COLO668 (cell line): ENCODE data around the gene ASF1A.
A peak's percentile ranks its signal among the peaks of the same experiment; 100 is the strongest.

Source experiments
- DNase-seq: peaks from one replicate; lab custom pipeline; 2025; ENCODE audit not compliant: unreplicated experiment; lab: John Stamatoyannopoulos, UW

The ASF1A gene

DNA sequence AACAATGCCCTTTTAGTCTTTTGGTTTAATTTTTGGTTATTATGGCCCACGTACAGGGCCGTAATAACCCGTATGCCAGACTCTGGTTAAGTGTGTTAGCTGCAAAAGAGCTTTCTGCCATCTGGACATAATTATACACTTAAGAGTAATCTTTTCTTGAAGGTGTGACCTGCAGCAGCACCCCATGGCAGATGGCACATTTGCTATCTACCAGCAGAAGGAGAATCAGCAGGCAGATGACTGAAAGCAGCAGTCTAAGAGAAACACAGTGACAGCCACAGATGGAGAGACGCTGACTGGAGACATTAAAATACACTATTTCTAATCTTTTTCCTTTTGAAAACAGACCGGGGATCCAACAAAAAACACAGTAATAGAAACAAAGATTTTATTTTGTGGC, 18.7 kb downstream of the ASF1A start:
- no peak for DNase-seq

DNA sequence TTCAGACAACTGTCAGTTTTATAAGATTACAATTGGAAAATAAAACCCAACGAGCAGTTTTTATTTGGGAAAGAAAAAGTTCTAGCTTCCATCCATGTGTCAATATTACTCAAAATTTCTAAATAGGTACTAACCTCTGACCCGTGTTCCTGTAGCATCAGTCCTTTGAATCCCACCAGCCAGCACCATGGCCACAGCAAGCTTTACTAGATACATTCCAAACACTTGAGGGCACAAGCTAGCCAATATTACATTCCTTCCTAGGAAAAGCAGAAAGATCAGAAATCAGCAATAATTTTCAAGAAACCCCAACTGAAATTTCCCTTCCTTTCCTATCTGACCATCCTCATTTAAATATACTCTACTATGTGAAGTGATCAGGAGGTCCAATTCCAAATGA, 19.2 kb downstream of the ASF1A start:
- DNase-seq: no peak

DNA sequence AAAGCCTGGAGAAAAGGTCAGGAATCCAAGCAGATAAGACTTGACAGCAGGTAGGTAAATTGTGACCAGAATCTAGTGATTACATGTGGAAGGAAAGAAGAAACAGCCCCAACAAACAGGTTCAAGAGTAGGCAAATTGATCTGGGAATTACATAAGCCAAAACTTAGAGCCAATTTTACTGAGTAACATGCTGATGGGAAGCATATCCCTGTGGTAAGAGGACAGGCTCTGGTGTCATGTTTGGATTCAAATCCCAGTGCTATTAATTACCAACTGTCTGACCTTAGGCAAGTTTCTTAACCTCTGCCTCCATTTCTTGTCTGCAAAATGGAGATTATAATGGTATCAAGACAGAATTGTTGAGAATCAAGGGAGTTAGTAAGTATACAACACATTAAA, 20.6 kb downstream of the ASF1A start:
- DNase-seq: no peak

DNA sequence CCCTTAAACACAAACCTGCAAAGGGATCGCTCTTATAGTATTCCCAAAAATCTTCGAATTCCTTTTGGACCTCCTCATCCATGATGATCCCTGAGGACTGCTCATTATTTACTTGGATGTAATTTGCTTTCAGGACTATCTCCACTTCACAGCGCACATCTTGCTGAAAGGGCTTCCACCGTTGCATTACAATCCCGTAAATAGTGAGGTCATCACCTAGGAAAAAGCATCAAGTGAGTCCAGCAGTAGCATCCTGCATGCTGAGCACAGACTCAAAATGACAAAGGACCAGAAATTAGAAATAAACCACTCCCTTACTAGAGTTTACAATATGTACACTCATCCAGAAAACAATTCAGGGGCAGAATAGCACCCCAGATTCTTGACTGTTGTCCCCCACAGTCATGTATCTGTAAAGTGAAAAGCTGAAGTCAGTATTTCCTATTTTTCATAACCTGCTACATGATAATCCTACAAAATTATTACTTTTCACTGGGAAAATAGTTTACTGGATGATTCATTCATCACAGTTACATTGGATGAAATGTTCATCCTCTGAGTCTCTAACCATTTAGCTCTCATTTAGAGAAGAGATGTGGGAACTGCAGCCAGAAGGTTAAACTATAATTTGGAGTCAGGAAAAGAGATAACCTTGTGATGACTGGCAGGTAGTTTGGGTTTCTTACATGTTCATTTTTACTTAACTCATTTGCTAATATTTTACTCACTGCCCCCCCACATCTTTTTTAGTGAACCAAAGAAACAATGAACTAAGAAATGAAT, 23.8 kb downstream of the ASF1A start:
- no peak for DNase-seq

DNA sequence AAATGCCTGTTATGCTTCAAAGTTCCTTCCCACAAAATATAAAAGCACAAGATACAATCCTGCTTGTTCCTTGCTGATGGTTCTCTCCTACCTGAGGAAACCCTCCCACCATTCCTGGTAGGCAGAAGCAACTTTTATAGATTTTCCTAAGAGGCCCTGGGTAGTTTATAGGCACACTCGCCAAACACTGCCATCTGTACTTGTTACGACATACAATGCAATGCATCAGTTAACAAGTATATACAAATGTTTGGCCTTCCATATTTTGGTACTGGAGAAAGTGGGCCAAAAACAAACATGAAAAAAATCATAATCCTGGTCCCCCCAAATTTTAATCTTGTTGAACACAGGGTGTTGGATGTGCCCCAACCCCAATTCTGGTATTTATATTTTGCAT, 24.4 kb downstream of the ASF1A start:
- no peak for DNase-seq

DNA sequence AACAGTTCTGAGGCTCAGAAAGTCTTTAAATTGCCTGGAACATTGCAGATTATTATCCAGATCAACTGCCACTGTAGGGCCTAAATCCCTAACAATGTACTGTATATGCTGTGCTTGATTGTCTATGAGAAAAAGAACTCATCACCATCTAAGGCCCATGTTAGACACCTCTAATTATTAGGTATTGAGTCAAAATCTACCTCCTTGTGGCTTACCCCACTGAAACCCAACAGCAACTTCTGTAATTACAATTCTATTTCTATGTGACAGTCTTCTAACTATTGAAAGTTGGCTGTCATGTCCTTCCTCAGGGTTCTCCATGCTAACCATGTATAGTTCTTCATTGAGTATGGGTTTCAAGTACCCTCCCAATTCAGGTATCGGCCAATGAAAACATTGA, 27.1 kb downstream of the ASF1A start:
- DNase-seq: no peak

DNA sequence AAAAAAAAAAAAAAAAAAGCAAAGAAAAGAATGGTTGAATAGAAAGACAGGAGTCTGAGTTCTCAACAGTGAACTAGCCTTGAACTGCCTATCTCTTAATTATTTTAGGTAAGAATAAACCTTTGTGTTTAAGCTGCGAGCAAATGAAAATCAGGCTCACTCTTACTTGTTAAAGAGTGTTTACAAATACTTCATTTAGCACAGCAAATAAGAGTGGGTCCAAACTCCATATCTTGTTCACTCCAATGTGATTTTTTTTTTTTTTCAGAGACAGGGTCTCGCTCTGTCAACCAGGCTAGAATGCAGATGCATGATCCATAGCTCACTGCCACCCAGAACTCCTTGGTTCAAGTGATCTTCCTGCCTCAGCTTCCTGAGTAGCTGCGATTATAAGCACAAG, 29.1 kb downstream of the ASF1A start:
- DNase-seq: no peak

DNA sequence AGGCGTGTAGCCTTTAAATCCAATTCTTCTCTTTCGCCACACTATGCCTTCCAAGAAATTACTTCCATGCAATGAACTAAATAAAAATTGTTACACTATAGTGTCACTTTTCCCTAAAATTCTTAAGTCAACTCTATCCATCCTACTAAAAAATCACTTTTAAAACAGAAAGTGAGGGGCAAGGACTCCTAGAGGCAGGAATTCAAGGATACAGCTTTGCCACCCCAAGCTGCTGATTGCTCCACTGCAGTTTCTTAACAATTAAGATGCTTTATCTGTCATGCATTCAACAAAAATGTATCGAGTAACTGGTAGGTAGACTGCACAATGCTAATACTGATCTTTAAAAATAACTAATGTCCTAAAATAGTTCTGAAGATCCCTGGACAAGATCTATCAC, 36.7 kb downstream of the ASF1A start:
- no peak for DNase-seq

DNA sequence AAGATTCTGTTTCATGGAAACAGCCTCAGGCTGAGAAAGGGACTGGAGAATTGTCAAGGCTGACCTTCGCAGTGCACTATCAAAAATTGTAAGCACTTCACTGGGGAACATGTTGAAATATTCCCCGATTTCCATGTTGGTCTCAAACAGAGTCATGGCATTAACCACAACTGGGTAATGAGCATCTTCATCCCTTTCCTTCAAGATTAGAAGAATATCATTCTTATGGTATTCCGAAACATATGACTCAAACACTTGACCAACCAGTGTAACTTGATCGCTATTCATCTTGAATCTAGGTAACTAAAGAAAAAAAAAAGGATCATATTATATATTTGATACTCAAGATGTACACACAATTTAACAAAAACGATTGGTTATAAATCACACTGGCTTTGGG, 37.5 kb downstream of the ASF1A start:
- DNase-seq: no peak

DNA sequence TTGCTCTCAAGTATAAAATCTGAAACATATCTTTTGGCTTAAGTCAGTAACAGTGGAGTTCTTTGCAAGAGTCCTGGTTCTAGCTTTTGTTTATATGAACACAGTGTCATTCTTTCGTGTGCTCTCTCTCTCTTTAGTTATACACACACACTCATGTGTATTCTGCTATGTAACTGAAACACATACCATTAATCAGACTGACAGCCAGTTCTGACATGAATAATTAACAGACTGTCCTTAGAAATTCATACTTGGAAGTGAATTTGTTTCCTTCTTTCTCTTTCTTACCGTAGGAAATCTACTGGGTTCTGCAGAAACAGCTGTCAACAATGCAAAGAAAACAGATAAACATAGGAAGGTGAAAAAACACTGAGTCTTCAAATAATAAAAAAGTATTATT, 38.5 kb downstream of the ASF1A start:
- DNase-seq: no peak

DNA sequence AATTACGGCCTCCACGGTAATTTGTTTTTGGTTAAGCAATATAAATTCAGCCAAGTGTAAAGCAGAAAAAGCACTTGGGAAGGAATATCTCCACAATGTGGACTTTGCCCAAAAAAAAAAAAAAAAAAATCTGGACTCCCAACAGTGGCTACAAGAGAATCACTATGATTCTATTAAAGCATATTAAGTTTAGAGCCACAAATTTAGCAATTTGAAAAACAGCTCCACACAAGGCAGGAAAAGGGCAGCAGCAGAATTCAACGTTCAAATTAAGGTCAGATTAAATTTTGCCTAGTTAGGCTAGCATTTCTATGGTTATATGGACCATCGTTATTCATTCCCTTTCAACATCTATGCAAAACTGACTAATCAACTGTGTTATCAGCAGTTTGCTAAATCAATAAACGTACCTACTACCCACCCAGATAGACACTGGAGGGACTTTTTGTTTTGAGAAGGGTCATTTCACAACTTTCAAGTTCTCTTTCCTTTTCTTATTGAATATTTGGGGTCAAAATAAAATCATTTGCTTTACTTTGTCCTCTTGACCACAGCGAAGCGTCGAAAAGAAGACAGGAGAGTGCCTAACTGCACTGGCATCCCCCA, 40.0 kb downstream of the ASF1A start:
- no peak for DNase-seq

DNA sequence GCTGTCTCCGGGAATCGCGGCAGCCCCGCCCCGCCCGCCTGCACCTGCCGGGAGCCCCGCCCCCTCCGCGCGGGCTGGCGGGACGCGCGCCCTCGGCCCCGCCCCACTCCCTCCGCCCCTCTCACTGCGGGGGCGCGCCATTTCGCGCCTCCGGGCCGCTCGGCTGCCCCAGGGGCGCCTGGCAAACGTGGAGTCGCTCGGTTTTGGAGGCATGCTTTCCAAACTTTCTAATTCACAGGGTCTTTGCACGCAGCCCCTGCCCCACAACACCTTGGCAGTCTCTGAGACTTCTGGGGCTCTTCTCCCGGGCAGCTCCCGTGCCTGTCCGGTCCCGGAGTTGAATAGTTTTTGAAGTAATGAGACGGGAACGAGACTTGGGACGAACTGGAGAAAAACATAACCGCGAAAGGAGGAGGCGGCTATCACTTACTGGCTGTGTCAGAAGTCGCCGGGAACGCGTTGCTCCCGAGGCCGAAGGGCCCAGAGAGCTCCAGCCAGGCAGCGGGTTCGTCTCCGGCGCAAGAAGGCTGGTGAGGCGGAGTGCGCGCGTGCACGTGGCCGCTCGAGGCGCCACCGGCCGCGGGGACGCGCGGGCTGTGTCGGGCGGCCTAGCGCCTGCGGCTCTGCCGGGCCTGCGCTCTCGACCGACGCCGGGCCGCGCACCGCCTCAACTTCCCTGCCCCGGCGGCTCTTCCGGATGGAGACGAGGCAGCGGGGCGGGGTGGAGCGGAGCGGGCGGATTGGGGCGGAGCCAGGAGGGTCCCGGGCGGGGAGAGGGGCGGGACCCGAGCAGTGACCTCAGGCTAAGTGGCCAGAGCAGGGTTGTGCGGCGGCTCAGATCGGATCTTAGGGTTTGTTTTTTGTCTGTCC, 40.7 kb downstream of the ASF1A start, which contains the start of gene MCM9:
MCM9 (minus strand) TSS at position 699 of the 870 bp plus-strand sequence. CDS start 3,436 bp downstream, outside the sequence.
- peak; percentile 93 for DNase-seq

DNA sequence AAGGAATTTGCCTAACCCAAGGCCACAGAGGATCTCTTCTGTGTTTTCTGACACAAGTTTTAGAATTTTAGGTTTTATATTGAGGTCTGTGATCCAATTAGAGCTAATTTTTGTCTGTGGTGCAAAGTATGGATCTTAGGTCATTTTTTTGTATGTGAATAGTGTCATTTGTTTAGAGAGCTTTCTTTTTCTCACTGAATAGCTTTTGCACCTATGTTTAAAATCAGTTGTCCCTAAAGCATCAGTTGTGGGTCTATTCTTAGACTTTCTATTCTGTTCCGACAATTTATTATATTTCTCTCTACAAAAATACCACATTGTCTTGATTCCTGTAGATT, 41.3 kb downstream of the ASF1A start:
- DNase-seq: no peak

DNA sequence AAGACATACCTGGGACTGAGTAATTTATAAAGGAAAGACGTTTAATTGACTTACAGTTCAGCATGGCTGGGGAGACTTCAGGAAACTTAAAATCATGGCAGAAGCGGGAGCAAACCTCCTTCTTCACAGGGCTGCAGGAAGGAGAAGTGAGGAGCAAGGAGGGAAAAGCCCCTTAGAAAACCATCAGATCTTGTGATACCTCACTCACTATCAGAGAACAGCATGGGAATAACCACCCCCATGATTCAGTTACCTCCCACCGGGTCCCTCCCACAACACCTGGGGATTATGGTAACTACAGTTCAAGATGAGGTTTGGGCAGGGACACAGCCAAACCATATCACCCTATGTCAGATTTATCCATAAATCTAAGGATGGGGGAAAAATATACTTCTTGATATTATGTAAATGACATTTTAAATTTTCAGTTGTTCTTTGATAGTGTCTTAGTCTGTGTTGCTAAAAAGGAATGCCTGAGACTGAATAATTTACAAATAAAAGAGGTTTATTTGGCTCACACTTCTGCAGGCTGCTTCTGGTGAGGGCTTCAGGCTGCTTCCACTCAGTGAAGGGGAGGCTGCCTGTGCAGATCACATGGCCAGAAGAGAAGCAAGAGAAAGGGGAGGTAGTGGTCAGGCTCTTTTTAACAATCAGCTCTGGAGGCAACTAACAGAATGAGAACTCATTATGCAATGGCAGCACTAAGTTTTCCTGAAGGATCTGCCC, 42.2 kb downstream of the ASF1A start:
- no peak for DNase-seq

DNA sequence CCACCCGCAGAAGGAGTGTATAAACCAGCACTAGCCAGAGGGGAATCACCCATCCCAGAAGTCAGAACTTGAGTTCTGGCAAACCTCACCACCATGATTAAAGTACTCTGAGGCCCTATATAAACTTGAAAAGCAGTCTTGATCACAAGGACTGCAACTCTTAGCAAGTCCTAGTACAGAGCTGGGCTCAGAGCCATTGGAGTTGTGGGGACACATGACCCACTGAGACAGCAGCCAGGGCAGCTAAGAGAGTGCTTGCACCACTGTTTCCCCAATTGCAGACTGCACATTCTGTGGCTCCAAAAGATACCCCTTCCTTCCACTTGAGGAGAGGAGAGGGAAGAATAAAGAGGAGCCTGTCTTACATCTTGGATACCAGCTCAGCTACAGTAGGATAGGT, 45.7 kb downstream of the ASF1A start:
- DNase-seq: no peak

DNA sequence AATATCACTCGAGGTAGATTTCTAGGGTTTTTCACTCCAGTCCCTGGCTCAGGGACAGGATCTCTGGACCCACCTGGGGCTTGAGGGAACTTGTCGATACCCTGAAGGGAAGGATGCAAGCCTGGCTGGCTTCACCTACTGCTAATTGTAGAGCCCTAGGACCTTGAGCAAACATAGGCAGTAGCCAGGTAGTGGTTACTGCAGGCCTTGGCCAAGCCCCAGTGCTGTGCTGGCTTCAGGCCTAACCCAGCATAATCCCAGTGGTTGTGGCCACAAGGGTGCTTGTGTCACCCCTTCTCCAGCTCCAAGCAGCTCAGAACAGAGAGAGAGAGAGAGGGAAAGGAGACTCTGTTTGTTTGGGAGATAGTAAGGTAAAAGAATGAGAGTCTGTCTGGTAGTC, 46.8 kb downstream of the ASF1A start:
- no peak for DNase-seq

DNA sequence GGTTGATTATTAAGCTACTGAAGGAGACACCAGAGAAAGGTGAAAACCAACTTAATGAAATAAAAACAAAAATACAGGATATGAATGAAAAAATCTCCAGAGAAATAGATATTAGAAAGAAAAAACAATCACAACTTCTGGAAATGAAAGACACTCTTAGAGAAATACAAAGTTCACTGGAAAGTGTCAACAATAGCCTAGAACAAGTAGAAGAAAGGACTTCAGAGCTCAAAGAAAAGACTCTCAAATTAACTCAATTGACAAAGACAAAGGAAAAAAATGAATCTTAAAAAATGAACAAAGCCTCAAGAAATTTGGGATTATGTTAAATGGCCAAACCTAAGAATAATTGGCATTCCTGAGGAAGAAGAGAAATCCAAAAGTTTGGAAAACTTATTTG, 51.3 kb downstream of the ASF1A start:
- DNase-seq: no peak

DNA sequence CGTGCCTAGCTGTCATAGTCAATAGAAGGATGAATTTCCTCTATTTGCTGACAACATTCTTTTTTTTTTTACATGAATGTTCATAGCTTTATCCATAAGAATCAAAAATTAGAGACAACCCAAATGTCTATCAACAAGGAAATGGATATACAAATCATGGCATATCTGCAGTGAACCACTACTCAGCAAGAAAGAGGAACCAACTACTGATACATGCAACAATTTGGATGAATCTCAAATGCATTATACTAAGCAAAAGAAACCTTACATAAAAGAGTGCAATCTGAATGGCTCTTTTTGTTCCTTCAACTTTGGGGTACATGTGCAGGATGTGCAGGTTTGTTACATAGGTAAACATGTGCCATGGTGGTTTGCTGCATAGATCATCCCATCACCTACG, 58.7 kb downstream of the ASF1A start:
- DNase-seq: no peak

DNA sequence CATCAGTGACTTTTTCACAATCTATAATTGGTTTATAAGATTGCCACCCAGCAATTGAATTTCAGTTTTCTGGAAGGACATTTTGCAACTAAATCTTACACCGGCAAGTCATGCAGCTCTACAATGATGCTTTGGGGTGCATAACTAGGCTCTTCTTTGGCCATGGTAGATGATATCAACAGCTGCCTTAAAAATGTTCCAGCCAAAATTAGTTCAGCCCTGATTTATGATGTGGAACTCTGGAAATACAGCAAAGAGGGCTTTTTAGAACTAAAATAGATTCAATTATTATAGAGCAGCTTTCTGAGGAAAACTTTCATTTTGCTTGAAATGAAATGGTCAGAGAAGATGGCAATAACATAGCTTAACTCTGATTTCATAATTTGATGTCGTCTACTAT, 59.4 kb downstream of the ASF1A start:
- DNase-seq: no peak
